Measurements from ENCODE around the gene LRRC23. TPM values are rescaled to one million over a fixed set of nuclear protein-coding genes. Genes with fewer than 3 reads are reported as not detected.

LRRC23 gene
- polyA plus RNA-seq, 1 of the 3 experiments (the other 2 are of a cell fraction), result 11.9 TPM

GRCh38 chr12:6883683-6884082, 20.9 kb upstream of the LRRC23 start:
- Histone ChIP-seq H3K9me2 (no peaks in the 10 kb centered on the region), H2AFZ (ENCODE audit: low read depth) (no peak overlapping the region), H3K4me3 (ENCODE audit: low read depth in 2 of 2, low read length in 1 of 2) (no peak overlapping the region), H3F3A (replicated peaks; ENCODE audit: insufficient read depth) (peaks cover 3% of the 10 kb centered on the region), H3K27me3 (ENCODE audit: insufficient read depth) (no peaks in the 10 kb centered on the region), H3K27ac (ENCODE audit: low read depth in 2 of 2, low read length in 1 of 2) (no peak overlapping the region), H3K4me1 (ENCODE audit: control insufficient read depth in 1 of 2, insufficient read depth in 2 of 2, low read depth in 1 of 2, low read length in 1 of 2) (no peaks in the 10 kb centered on the region), H3K9me3 (no peaks in the 10 kb centered on the region), H3K4me2 (no peak overlapping the region), H3K79me2 (ENCODE audit: insufficient read depth) (no peaks in the 10 kb centered on the region), H3K9ac (no peak overlapping the region), H3K36me3 (replicated peaks in 1 of 2; ENCODE audit: control insufficient read depth in 1 of 2, insufficient read depth in 2 of 2, low read length in 1 of 2) (peaks cover 4 to 5% of the 10 kb centered on the region in 2 experiments), H4K20me1 (ENCODE audit: insufficient read depth) (no peaks in the 10 kb centered on the region)
- POLR2A ChIA-PET, result interaction anchor here (1.7 kb wide), 1 partner anchor 14 kb away, joined by 4 read pairs; no protein-coding TSS in a partner anchor
- TF ChIP-seq YY1 (IDR thresholded peaks at IDR 0.05; ENCODE audit: low read depth), result no peak
- no peak for TF ChIP-seq CHD2 (IDR thresholded peaks at IDR 0.05; ENCODE audit: low read length, partially characterized antibody)
- TF ChIP-seq RXRA (IDR thresholded peaks at IDR 0.05; ENCODE audit: borderline replicate concordance, low read depth), result no peak
- TF ChIP-seq EP300 (IDR thresholded peaks at IDR 0.05; ENCODE audit: borderline replicate concordance in 1 of 2, low read depth in 1 of 2, low read length in 1 of 2), result no peak
- no peak for TF ChIP-seq GABPA (IDR thresholded peaks at IDR 0.05; ENCODE audit: low read depth)
- TF ChIP-seq RCOR1 (IDR thresholded peaks at IDR 0.05; ENCODE audit: low read length), result no peak
- no peak for TF ChIP-seq JUND (IDR thresholded peaks at IDR 0.05)
- TF ChIP-seq SIN3A (IDR thresholded peaks at IDR 0.05; ENCODE audit: borderline replicate concordance, low read depth, low read length), result no peak
- TF ChIP-seq TCF12 (IDR thresholded peaks at IDR 0.05), result no peak
- no peak for TF ChIP-seq RFX5 (IDR thresholded peaks at IDR 0.05; ENCODE audit: low read length)
- no peak for TF ChIP-seq SMC3 (IDR thresholded peaks at IDR 0.05; ENCODE audit: low read depth, low read length)
- no peak for TF ChIP-seq EZH2phosphoT487 (IDR thresholded peaks at IDR 0.05; ENCODE audit: borderline replicate concordance, low read depth)
- TF ChIP-seq MEF2A (IDR thresholded peaks at IDR 0.05; ENCODE audit: borderline replicate concordance, low read depth), result no peak
- TF ChIP-seq FOSL2 (IDR thresholded peaks at IDR 0.05; ENCODE audit: borderline replicate concordance, low read depth), result no peak
- TF ChIP-seq, protein P1, sequence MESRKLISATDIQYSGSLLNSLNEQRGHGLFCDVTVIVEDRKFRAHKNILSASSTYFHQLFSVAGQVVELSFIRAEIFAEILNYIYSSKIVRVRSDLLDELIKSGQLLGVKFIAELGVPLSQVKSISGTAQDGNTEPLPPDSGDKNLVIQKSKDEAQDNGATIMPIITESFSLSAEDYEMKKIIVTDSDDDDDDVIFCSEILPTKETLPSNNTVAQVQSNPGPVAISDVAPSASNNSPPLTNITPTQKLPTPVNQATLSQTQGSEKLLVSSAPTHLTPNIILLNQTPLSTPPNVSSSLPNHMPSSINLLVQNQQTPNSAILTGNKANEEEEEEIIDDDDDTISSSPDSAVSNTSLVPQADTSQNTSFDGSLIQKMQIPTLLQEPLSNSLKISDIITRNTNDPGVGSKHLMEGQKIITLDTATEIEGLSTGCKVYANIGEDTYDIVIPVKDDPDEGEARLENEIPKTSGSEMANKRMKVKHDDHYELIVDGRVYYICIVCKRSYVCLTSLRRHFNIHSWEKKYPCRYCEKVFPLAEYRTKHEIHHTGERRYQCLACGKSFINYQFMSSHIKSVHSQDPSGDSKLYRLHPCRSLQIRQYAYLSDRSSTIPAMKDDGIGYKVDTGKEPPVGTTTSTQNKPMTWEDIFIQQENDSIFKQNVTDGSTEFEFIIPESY (IDR thresholded peaks at IDR 0.05; ENCODE audit: borderline replicate concordance, low read depth), result no peak
- TF ChIP-seq USF2 (IDR thresholded peaks at IDR 0.05; ENCODE audit: borderline replicate concordance, low read depth, low read length), result no peak
- TF ChIP-seq NFIC (IDR thresholded peaks at IDR 0.05; ENCODE audit: borderline replicate concordance), result no peak
- TF ChIP-seq, protein P2, sequence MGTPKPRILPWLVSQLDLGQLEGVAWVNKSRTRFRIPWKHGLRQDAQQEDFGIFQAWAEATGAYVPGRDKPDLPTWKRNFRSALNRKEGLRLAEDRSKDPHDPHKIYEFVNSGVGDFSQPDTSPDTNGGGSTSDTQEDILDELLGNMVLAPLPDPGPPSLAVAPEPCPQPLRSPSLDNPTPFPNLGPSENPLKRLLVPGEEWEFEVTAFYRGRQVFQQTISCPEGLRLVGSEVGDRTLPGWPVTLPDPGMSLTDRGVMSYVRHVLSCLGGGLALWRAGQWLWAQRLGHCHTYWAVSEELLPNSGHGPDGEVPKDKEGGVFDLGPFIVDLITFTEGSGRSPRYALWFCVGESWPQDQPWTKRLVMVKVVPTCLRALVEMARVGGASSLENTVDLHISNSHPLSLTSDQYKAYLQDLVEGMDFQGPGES (IDR thresholded peaks at IDR 0.05; ENCODE audit: low read depth, low read length), result no peak
- no peak for TF ChIP-seq MAX (IDR thresholded peaks at IDR 0.05; ENCODE audit: low read depth)
- DNase-seq, result no peak
- CTCF ChIA-PET, result interaction anchor here (4.5 to 5.2 kb wide), 2 partner anchors 11 to 14 kb away, joined by 25 to 56 read pairs; partner anchors contain the start of gene SPSB2
- WGBS (ENCODE audit: low lambda C conversion rate), result 98% methylated on average over 8 of the region's 11 CpGs
